HEK293T (cell line): Measurements from ENCODE around the gene FAM193A.
"Not testable (repeated sequence)": the region's sequence is repeated elsewhere in the genome, so short reads cannot be mapped to it uniquely, and the experiment has no call there.

Source experiments
- CTCF ChIA-PET: fragments of 350-600 bp; formaldehyde crosslinking; extraction: SDS; loops from one replicate; lab custom pipeline; 2021; ENCODE audit warnings: antibody characterized with exemption, inconsistent platforms; lab: Yijun Ruan, JAX
- POLR2A ChIA-PET: fragments of 350-600 bp; formaldehyde crosslinking; extraction: SDS; loops from one replicate; lab custom pipeline; 2020; ENCODE audit warnings: antibody characterized with exemption, inconsistent platforms; lab: Yijun Ruan, JAX
- DNase-seq: peaks from one replicate; pipeline ENCODE4 v3.0.0; 2012; ENCODE audit warnings: mixed read lengths; ENCODE audit errors: extremely low spot score
- ARNT ChIP-seq: fragments of 450-650 bp; IDR thresholded peaks from 2 replicates; pipeline ENCODE4 v1.6.1; 2017; ENCODE audit warnings: mild to moderate bottlenecking
- BHLHE40 ChIP-seq: fragments of 450-650 bp; IDR thresholded peaks from 2 replicates; pipeline ENCODE4 v1.6.1; 2016; ENCODE audit warnings: mild to moderate bottlenecking, moderate library complexity, borderline replicate concordance
- CTBP1 ChIP-seq: fragments of 450-650 bp; IDR thresholded peaks from 2 replicates; pipeline ENCODE4 v1.6.1; 2016; ENCODE audit warnings: borderline replicate concordance
- ELF4 ChIP-seq: fragments of 450-650 bp; IDR thresholded peaks from 2 replicates; pipeline ENCODE4 v1.6.1; 2017; ENCODE audit warnings: antibody characterized with exemption
- FOXA1 ChIP-seq: fragments of 450-650 bp; IDR thresholded peaks from 2 replicates; pipeline ENCODE4 v1.6.1; 2016; ENCODE audit warnings: mild to moderate bottlenecking
- FOXK2 ChIP-seq: fragments of 450-650 bp; IDR thresholded peaks from 2 replicates; pipeline ENCODE4 v1.6.1; 2016; ENCODE audit warnings: mild to moderate bottlenecking
- FOXM1 ChIP-seq: fragments of 450-650 bp; IDR thresholded peaks from 2 replicates; pipeline ENCODE4 v1.6.1; 2017; ENCODE audit warnings: mild to moderate bottlenecking, borderline replicate concordance
- HDGF ChIP-seq: fragments of 450-650 bp; IDR thresholded peaks from 2 replicates; pipeline ENCODE4 v1.6.1; 2017; ENCODE audit warnings: antibody characterized with exemption, borderline replicate concordance
- L3MBTL2 ChIP-seq: fragments of 450-650 bp; conservative IDR thresholded peaks from 2 replicates; pipeline ENCODE4 v1.6.1; 2016; ENCODE audit warnings: mild to moderate bottlenecking
- LEF1 ChIP-seq: fragments of 450-650 bp; IDR thresholded peaks from 2 replicates; pipeline ENCODE4 v1.6.1; 2017; ENCODE audit warnings: mild to moderate bottlenecking, borderline replicate concordance
- NFRKB ChIP-seq: fragments of 450-650 bp; IDR thresholded peaks from 2 replicates; pipeline ENCODE4 v1.6.1; 2016; ENCODE audit warnings: mild to moderate bottlenecking, moderate library complexity
- PKNOX1 ChIP-seq: fragments of 450-650 bp; IDR thresholded peaks from 2 replicates; pipeline ENCODE4 v1.6.1; 2016
- SP1 ChIP-seq: fragments of 450-650 bp; IDR thresholded peaks from 2 replicates; pipeline ENCODE4 v1.6.1; 2017
- SUZ12 ChIP-seq: fragments of 450-650 bp; IDR thresholded peaks from 2 replicates; pipeline ENCODE4 v1.6.1; 2016; ENCODE audit warnings: mild to moderate bottlenecking
- TARDBP ChIP-seq: fragments of 450-650 bp; IDR thresholded peaks from 2 replicates; pipeline ENCODE4 v1.6.1; 2016
- ZNF384 ChIP-seq: fragments of 450-650 bp; IDR thresholded peaks from 2 replicates; pipeline ENCODE4 v1.6.1; 2016

FAM193A gene

GRCh38 chr4:2512396-2513135, 23.9 kb upstream of the FAM193A start:
- POLR2A ChIA-PET: no interaction called here
- TF ChIP-seq PKNOX1: no peak
- no peak for TF ChIP-seq SUZ12
- no peak for TF ChIP-seq FOXK2
- TF ChIP-seq L3MBTL2: no peak
- TF ChIP-seq FOXM1: no peak
- TF ChIP-seq FOXA1: no peak
- TF ChIP-seq SP1: no peak
- TF ChIP-seq HDGF: no peak
- TF ChIP-seq TARDBP: no peak
- no peak for TF ChIP-seq LEF1
- DNase-seq: no peak
- CTCF ChIA-PET: no interaction called here

- DNase-seq, CTCF ChIA-PET, POLR2A ChIA-PET: not testable (repeated sequence)
These were observed 22.3 kb upstream of the FAM193A start for GRCh38 chr4:2514193-2514592.

GRCh38 chr4:2514944-2515343, 21.5 kb upstream of the FAM193A start:
- POLR2A ChIA-PET, DNase-seq, CTCF ChIA-PET: not testable (repeated sequence)

GRCh38 chr4:2515830-2516550, 20.5 kb upstream of the FAM193A start:
- POLR2A ChIA-PET: no interaction called here
- no peak for DNase-seq
- TF ChIP-seq CTBP1 (no peak), LEF1 (no peak), ELF4 (no peak), FOXK2 (no peak), FOXM1 (no peak), FOXA1 (no peak), HDGF (no peak), NFRKB (no peak), SP1 (no peak), TARDBP (no peak), PKNOX1 (no peak), SUZ12 (no peak), L3MBTL2 (no peak), ARNT (no peak), ZNF384 (no peak), BHLHE40 (no peak)
- CTCF ChIA-PET: interaction anchor here (0.8 kb wide), 1 partner anchor 165 kb away, joined by 4 read pairs; no protein-coding TSS in a partner anchor

GRCh38 chr4:2516635-2517034, 19.8 kb upstream of the FAM193A start:
- no peak for TF ChIP-seq PKNOX1
- TF ChIP-seq TARDBP: no peak
- no peak for TF ChIP-seq CTBP1
- no peak for TF ChIP-seq ZNF384
- TF ChIP-seq LEF1: no peak
- no peak for TF ChIP-seq ELF4
- no peak for TF ChIP-seq FOXA1
- no peak for TF ChIP-seq SP1
- no peak for TF ChIP-seq FOXM1
- TF ChIP-seq BHLHE40: no peak
- no peak for TF ChIP-seq ARNT
- no peak for TF ChIP-seq HDGF
- TF ChIP-seq FOXK2: no peak
- no peak for TF ChIP-seq SUZ12
- TF ChIP-seq L3MBTL2: no peak
- ChIA-PET POLR2A (no interaction called here), CTCF (interaction anchor here (0.8 kb wide), 1 partner anchor 166 kb away, joined by 4 read pairs; no protein-coding TSS in a partner anchor)
- no peak for DNase-seq

GRCh38 chr4:2526559-2526958, 9.9 kb upstream of the FAM193A start:
- POLR2A ChIA-PET: no interaction called here
- DNase-seq: no peak
- CTCF ChIA-PET: no interaction called here
- TF ChIP-seq CTBP1 (no peak), ARNT (no peak), NFRKB (no peak), PKNOX1 (no peak), BHLHE40 (no peak), HDGF (no peak), L3MBTL2 (no peak), FOXM1 (no peak), FOXA1 (no peak), LEF1 (no peak)
